Progenitor cell of endocrine pancreas (in vitro differentiated cells): ENCODE measurements around the gene WFS1. TPM values are rescaled to one million over a fixed set of nuclear protein-coding genes. Genes with fewer than 3 reads are reported as not detected.

Experiments used
- DNase-seq: peaks from one replicate; pipeline ENCODE4 v3.0.0; 2021; ENCODE audit warnings: low spot score; ENCODE audit not compliant: unreplicated experiment
- H3K27ac Mint-ChIP-seq: 2 replicates; pipeline ENCODE4 v1.8.0; 2021; ENCODE audit warnings: mild to moderate bottlenecking, moderate library complexity, mixed read lengths
- H3K27me3 Mint-ChIP-seq: 2 replicates; pipeline ENCODE4 v1.8.0; 2021; ENCODE audit warnings: mixed read lengths
- H3K36me3 Mint-ChIP-seq: 2 replicates; pipeline ENCODE4 v1.8.0; 2022; ENCODE audit warnings: mixed read lengths; ENCODE audit not compliant: insufficient read depth
- H3K4me1 Mint-ChIP-seq: 2 replicates; pipeline ENCODE4 v1.8.0; 2021; ENCODE audit warnings: low read depth, mixed read lengths
- H3K4me3 Mint-ChIP-seq: 2 replicates; pipeline ENCODE4 v1.8.0; 2021; ENCODE audit warnings: low read depth, mild to moderate bottlenecking, moderate library complexity, mixed read lengths
- H3K9me3 Mint-ChIP-seq: 2 replicates; pipeline ENCODE4 v1.8.0; 2021; ENCODE audit warnings: low read depth, mixed read lengths
- total RNA-seq: library from RNA; stranded (reverse); gene quantifications from 2 replicates; pipeline ENCODE4 v1.2.1, GENCODE V29; 2021
- TF ChIP-seq, protein P1 (sequence below): fragments of 200-600 bp; sonication (generic); IDR thresholded peaks from one replicate; pipeline ENCODE4 v1.5.0; 2021; ENCODE audit warnings: antibody characterized with exemption, mild to moderate bottlenecking; ENCODE audit not compliant: unreplicated experiment

Gene WFS1
- total RNA-seq, 1 donor from 2014 or later = 37.9 TPM

DNA sequence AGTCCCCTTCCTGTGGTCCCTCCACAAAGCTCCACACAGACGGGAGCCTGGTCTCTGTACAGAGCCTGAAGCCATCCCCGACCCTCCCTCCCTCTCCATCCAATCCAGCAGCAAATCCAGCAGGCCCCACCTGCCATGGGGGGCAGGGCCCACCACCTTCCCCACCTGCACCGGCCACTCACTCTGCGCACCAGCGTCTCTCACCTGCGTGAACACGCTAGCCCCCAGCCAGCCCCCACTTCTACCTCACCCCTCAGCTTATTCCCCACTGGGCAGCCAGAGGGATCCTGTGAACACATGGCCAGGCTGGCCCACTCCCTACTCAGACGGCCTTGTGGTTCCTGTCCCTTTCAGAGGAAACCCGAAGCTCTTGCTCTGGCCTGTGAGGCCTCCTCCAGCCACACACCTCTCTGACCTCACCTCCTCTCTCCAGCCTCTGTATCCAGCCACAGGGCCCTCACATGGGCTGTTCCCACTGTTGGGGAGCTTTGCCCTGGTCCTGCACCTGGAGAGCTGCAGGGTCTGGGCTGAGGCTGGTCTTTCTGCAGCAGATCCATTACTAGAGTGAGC is 70.9 kb downstream of the WFS1 start:
- H3K4me3 Mint-ChIP-seq = no peak overlapping the region

DNA sequence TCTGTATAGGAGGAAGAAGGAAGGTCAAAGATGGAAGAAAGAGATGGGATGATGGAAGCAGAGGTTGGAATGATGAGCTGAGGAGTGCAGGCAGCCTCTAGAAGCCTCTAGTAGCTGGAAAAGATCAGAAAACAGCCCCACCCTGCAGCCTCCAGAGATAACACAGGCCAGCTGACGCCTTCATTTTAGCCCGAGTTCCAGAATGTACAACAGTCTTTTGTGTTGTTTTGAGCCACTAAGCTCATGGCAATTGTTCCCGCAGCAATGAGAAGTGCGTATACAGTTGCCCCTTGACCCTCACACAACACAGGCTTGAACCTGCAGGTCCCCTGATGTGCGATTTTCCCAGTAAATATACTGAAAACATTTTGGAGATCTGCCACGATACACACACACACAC is 72.0 kb downstream of the WFS1 start:
- Mint-ChIP-seq H3K36me3 (no peaks in the 10 kb centered on the region), H3K9me3 (no peaks in the 10 kb centered on the region), H3K27me3 (peaks cover 38% of the 10 kb centered on the region), H3K4me1 (peaks cover 7% of the 10 kb centered on the region), H3K4me3 (no peak overlapping the region), H3K27ac (no peak overlapping the region)
- no peak for DNase-seq
- TF ChIP-seq, protein P1, sequence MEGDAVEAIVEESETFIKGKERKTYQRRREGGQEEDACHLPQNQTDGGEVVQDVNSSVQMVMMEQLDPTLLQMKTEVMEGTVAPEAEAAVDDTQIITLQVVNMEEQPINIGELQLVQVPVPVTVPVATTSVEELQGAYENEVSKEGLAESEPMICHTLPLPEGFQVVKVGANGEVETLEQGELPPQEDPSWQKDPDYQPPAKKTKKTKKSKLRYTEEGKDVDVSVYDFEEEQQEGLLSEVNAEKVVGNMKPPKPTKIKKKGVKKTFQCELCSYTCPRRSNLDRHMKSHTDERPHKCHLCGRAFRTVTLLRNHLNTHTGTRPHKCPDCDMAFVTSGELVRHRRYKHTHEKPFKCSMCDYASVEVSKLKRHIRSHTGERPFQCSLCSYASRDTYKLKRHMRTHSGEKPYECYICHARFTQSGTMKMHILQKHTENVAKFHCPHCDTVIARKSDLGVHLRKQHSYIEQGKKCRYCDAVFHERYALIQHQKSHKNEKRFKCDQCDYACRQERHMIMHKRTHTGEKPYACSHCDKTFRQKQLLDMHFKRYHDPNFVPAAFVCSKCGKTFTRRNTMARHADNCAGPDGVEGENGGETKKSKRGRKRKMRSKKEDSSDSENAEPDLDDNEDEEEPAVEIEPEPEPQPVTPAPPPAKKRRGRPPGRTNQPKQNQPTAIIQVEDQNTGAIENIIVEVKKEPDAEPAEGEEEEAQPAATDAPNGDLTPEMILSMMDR = no peak

More for the DNA sequence above, 70.9 kb downstream of the WFS1 start:
- no peaks in the 10 kb centered on the region for H3K36me3 Mint-ChIP-seq
- H3K27ac Mint-ChIP-seq = peak overlapping the region; percentile 54
- TF ChIP-seq, protein P1 = no peak
- no peaks in the 10 kb centered on the region for H3K9me3 Mint-ChIP-seq
- peaks cover 34% of the 10 kb centered on the region for H3K27me3 Mint-ChIP-seq
- no peak for DNase-seq
- peaks cover 7% of the 10 kb centered on the region for H3K4me1 Mint-ChIP-seq

DNA sequence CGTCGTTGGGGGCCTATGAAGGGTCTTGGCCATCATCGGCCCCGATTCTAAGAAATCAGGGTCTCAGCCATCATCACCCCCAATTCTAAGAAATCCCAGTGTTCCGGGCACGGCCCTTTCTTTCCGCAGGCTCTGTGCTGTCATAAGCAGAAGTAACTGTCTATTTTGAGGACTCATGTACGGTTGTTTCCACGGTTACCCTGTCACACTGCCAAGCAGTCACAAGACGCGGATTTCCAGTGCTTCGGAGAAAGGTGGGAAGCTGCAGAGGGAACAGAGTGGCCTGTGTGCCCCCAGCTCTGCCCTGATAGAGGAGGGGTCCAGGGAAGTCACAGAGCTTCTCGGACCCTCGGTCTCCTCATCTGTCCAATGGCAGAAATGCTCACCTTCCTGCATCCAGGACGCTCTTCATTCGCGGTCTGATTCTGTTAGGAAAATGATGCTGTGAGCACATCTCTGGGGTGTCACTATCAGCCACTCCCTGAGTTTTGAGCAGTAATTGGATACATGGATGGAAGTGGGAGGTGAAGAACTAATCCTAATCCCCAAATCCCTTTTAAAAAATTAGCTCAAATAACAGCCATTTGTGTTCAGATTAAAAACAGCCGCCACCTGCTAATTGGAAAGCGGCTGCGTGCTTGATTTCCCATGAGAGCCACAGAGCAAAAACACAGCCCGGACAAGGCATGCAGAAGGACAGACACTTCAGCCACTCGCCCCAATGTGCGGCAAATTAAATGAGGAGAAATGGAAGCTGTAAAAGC is 73.1 kb downstream of the WFS1 start:
- H3K27me3 Mint-ChIP-seq = peaks cover 30% of the 10 kb centered on the region
- H3K36me3 Mint-ChIP-seq = no peaks in the 10 kb centered on the region
- H3K4me3 Mint-ChIP-seq = no peak overlapping the region
- DNase-seq = no peak
- peaks cover 2% of the 10 kb centered on the region for H3K4me1 Mint-ChIP-seq
- TF ChIP-seq, protein P1 = no peak
- no peaks in the 10 kb centered on the region for H3K9me3 Mint-ChIP-seq
- H3K27ac Mint-ChIP-seq = no peak overlapping the region

DNA sequence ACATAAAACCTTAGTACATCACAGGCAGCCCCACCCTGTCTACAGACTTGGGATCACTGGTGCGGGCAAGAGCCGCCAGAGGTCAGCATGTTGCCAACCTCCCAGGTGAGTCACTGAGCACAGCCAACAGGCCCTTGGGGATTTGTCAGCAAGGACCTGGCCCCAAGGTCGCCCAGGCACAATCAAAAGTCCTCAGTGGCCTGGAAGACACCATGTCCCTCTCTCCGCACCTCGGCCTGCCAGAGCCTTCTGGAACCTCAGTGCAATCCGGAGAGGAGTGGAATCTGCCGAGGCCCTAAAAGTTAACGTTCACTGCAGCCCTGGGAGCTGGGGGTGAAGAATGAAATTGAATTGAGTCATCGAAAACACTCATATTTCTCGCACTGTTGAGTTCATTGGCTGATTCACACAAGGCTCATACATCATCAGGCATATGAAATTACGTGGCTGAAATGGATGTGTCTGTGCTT is 74.3 kb downstream of the WFS1 start:
- DNase-seq = no peak
- H3K9me3 Mint-ChIP-seq = no peaks in the 10 kb centered on the region
- H3K36me3 Mint-ChIP-seq = no peaks in the 10 kb centered on the region
- peaks cover 25% of the 10 kb centered on the region for H3K27me3 Mint-ChIP-seq
- TF ChIP-seq, protein P1 = peak; percentile 20
- no peak overlapping the region for H3K4me3 Mint-ChIP-seq
- H3K27ac Mint-ChIP-seq = no peak overlapping the region
- H3K4me1 Mint-ChIP-seq = no peaks in the 10 kb centered on the region

DNA sequence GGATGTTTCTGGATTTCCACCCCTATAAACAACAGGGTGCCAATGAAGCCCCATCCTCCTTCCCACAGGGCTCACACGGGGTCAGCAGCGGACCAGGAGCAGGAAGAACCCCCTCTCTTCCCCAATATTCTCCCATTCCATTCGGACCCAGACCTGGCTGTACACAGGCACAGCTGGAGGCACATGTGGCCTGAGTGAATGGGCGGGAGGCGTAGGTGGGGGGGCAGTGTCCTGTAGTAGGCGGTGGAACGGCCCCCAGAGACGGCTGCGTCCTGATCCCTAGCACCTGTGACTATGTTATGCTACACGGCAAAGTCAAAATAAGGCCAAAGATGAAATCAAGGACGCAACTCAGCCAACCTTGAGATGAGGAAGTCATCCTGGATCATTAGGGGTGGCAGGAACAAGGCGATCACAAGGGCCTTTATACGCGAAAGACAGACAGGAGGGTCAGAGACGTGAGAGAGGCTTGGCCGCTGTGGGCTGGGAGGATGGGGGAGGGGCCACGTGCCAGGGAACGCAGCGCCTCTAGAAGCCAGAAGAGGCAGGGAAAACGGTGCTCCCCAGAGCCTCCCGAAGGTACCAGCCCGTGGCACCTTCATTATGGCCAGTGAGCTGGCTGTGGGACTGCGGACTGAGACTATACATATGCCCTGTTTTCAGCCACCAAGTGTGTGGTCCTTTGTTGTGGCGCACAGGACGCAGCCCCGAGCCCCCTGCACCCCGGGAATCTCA is 75.6 kb downstream of the WFS1 start:
- no peak for DNase-seq
- Mint-ChIP-seq H3K9me3 (no peaks in the 10 kb centered on the region), H3K27me3 (peaks cover 20% of the 10 kb centered on the region), H3K36me3 (no peaks in the 10 kb centered on the region), H3K27ac (no peak overlapping the region), H3K4me3 (no peak overlapping the region), H3K4me1 (no peaks in the 10 kb centered on the region)
- TF ChIP-seq, protein P1 = no peak
